ELF-1 (cell line): ENCODE measurements around the gene CTSK.

ENCODE experiments used
- DNase-seq: peaks from one replicate; pipeline ENCODE4 v3.0.0-alpha.2; 2016; ENCODE audit warnings: low read depth, low spot score

CTSK gene

GRCh38 chr1:150762552-150762951, 45.5 kb downstream of the CTSK start:
- DNase-seq, result no peak

GRCh38 chr1:150761801-150762200, 46.3 kb downstream of the CTSK start:
- no peak for DNase-seq

GRCh38 chr1:150760013-150760412, 48.0 kb downstream of the CTSK start:
- no peak for DNase-seq

GRCh38 chr1:150753416-150753815, 54.6 kb downstream of the CTSK start:
- DNase-seq, result no peak

GRCh38 chr1:150751443-150751842, 56.6 kb downstream of the CTSK start:
- DNase-seq, result no peak

GRCh38 chr1:150749720-150750311, 58.2 kb downstream of the CTSK start:
- DNase-seq, result no peak

- DNase-seq, result no peak
These were observed 59.0 kb downstream of the CTSK start for GRCh38 chr1:150748878-150749719.
